ENCODE data around the gene ATP2B2.

ATP2B2 gene

GRCh38 chr3:10285272-10286132 lies 219.9 kb downstream of the ATP2B2 start:
- POLR2A ChIA-PET, result no interaction called here

GRCh38 chr3:10284496-10284895 lies 220.9 kb downstream of the ATP2B2 start:
- Histone ChIP-seq H3K4me3 (ENCODE audit: low read depth, low read length) (no peak overlapping the region), H3K4me1 (ENCODE audit: control insufficient read depth, insufficient read depth, low read length) (no peaks in the 10 kb centered on the region), H3K27ac (ENCODE audit: extremely low read depth, low read depth, low read length) (no peak overlapping the region), H3K36me3 (ENCODE audit: control insufficient read depth in 2 of 2, insufficient read depth in 1 of 2, low read length in 2 of 2) (peaks cover 11 to 87% of the 10 kb centered on the region in 2 experiments), H3K9me3 (ENCODE audit: control insufficient read depth, insufficient read depth, low read depth, low read length) (no peaks in the 10 kb centered on the region)
- TF ChIP-seq ZNF777 (tag by site-specific recombination; IDR thresholded peaks at IDR 0.05; ENCODE audit: borderline replicate concordance) (no peak), SETDB1 (IDR thresholded peaks at IDR 0.05; ENCODE audit: insufficient read length, low read length) (no peak), ZSCAN5A (tag by site-specific recombination; IDR thresholded peaks at IDR 0.05) (no peak), KLF10 (tag by site-specific recombination; IDR thresholded peaks at IDR 0.05) (no peak), ZNF473 (tag by site-specific recombination; IDR thresholded peaks at IDR 0.05) (no peak), KLF1 (tag by site-specific recombination; IDR thresholded peaks at IDR 0.05) (no peak), ZNF155 (tag by site-specific recombination; IDR thresholded peaks at IDR 0.05) (no peak), ZNF335 (tag by site-specific recombination; conservative IDR thresholded peaks at IDR 0.05) (no peak), ZNF221 (tag by site-specific recombination; IDR thresholded peaks at IDR 0.05; ENCODE audit: borderline replicate concordance) (no peak), ZNF639 (tag by site-specific recombination; IDR thresholded peaks at IDR 0.05) (no peak)
- POLR2A ChIA-PET, result no interaction called here
- CTCF ChIA-PET, result interaction anchor here (2.3 kb wide), 1 partner anchor 22 kb away, joined by 7 read pairs; no protein-coding TSS in a partner anchor

More at GRCh38 chr3:10285272-10286132, 219.9 kb downstream of the ATP2B2 start:
- CTCF ChIA-PET, result interaction anchor here (1.4 kb wide), 1 partner anchor 22 kb away, joined by 3 read pairs; no protein-coding TSS in a partner anchor
- Histone ChIP-seq H3K27ac (ENCODE audit: extremely low read depth, low read depth, low read length) (no peak overlapping the region), H3K4me3 (ENCODE audit: low read depth, low read length) (no peak overlapping the region), H3K36me3 (ENCODE audit: control insufficient read depth in 2 of 2, insufficient read depth in 1 of 2, low read length in 2 of 2) (peaks cover 11 to 85% of the 10 kb centered on the region in 2 experiments; a peak in 2 of 3 replicates), H3K4me1 (ENCODE audit: control insufficient read depth, insufficient read depth, low read length) (no peaks in the 10 kb centered on the region), H3K9me3 (ENCODE audit: control insufficient read depth, insufficient read depth, low read depth, low read length) (no peaks in the 10 kb centered on the region)
- TF ChIP-seq ZNF19 (tag by site-specific recombination; IDR thresholded peaks at IDR 0.05; ENCODE audit: low read depth) (no peak), EGR2 (tag by site-specific recombination; IDR thresholded peaks at IDR 0.05; ENCODE audit: low read depth) (peak; percentile 69; the same call in 1 of the 2 replicates), PRDM1 (tag by site-specific recombination; IDR thresholded peaks at IDR 0.05) (peak; percentile 95), IKZF3 (tag by site-specific recombination; IDR thresholded peaks at IDR 0.05) (no peak), ZFHX2 (tag by site-specific recombination; conservative IDR thresholded peaks at IDR 0.05) (peak; percentile 53; the same call in 1 of the 2 replicates)

- Histone ChIP-seq H3K9me3 (ENCODE audit: control insufficient read depth, insufficient read depth, low read depth, low read length) (no peaks in the 10 kb centered on the region), H3K4me3 (ENCODE audit: low read depth, low read length) (no peak overlapping the region), H3K4me1 (ENCODE audit: control insufficient read depth, insufficient read depth, low read length) (no peaks in the 10 kb centered on the region), H3K27ac (ENCODE audit: extremely low read depth, low read depth, low read length) (no peak overlapping the region), H3K36me3 (ENCODE audit: control insufficient read depth in 2 of 2, insufficient read depth in 1 of 2, low read length in 2 of 2) (peaks cover 11 to 87% of the 10 kb centered on the region in 2 experiments)
- no peak for TF ChIP-seq GLI4 (tag by site-specific recombination; IDR thresholded peaks at IDR 0.05)
- no peak for TF ChIP-seq GLI2 (tag by site-specific recombination; IDR thresholded peaks at IDR 0.05; ENCODE audit: borderline replicate concordance, low read depth)
- no peak for TF ChIP-seq ZNF621 (tag by site-specific recombination; IDR thresholded peaks at IDR 0.05)
- no peak for TF ChIP-seq ZNF624 (tag by site-specific recombination; IDR thresholded peaks at IDR 0.05)
- TF ChIP-seq ZNF664 (tag by site-specific recombination; IDR thresholded peaks at IDR 0.05), result peak; percentile 44; the same call in 1 of the 2 replicates
- TF ChIP-seq ZNF398 (tag by site-specific recombination; IDR thresholded peaks at IDR 0.05), result no peak
- TF ChIP-seq ZNF248 (tag by site-specific recombination; IDR thresholded peaks at IDR 0.05), result no peak
- TF ChIP-seq HOXC10 (CRISPR knock-in tag; IDR thresholded peaks at IDR 0.05), result no peak
- TF ChIP-seq ZBTB17 (tag by site-specific recombination; IDR thresholded peaks at IDR 0.05), result peak; percentile 74
- ChIA-PET POLR2A (no interaction called here), CTCF (interaction anchor here (2.3 kb wide), 1 partner anchor 21 kb away, joined by 7 read pairs; no protein-coding TSS in a partner anchor)
These were observed 221.7 kb downstream of the ATP2B2 start for GRCh38 chr3:10283638-10284037.
